ENCODE data around the gene SYCP3. TPM values are rescaled to one million over a fixed set of nuclear protein-coding genes. Genes with fewer than 3 reads are reported as not detected.

The SYCP3 gene
- total RNA-seq: under 1 TPM in 1 of 4 donors, not detected in 3; 0.60 TPM

GRCh38 chr12:101738920-101739665 is at the start of gene SYCP3:
Gene SYCP3 (minus strand): TSS chr12:101739462. CDS start chr12:101737935, 1,527 bp downstream.
- H3K36me3 ChIP-seq: peaks cover 0 to 72% (median 0%) of the 10 kb centered on the region in 3 donors
- TF ChIP-seq, protein P1, sequence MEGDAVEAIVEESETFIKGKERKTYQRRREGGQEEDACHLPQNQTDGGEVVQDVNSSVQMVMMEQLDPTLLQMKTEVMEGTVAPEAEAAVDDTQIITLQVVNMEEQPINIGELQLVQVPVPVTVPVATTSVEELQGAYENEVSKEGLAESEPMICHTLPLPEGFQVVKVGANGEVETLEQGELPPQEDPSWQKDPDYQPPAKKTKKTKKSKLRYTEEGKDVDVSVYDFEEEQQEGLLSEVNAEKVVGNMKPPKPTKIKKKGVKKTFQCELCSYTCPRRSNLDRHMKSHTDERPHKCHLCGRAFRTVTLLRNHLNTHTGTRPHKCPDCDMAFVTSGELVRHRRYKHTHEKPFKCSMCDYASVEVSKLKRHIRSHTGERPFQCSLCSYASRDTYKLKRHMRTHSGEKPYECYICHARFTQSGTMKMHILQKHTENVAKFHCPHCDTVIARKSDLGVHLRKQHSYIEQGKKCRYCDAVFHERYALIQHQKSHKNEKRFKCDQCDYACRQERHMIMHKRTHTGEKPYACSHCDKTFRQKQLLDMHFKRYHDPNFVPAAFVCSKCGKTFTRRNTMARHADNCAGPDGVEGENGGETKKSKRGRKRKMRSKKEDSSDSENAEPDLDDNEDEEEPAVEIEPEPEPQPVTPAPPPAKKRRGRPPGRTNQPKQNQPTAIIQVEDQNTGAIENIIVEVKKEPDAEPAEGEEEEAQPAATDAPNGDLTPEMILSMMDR (IDR thresholded peaks at IDR 0.05): no peak
- TF ChIP-seq EP300 (IDR thresholded peaks at IDR 0.05) (no peak), POLR2A (IDR thresholded peaks at IDR 0.05) (no peak)
- H3K4me3 ChIP-seq: no peak within 1 kb of the TSS
- peaks cover 0 to 16% (median 0%) of the 10 kb centered on the region in 4 donors for H3K4me1 ChIP-seq
- no peak for DNase-seq (ENCODE audit: low spot score in 2 of 2)
- no peaks in the 10 kb centered on the region for H3K9me3 ChIP-seq
- no peaks in the 10 kb centered on the region for H3K27me3 ChIP-seq
- WGBS, 2 donors: 98% methylated on average over 56 to 57 of the region's 57 CpGs
- no peak within 1 kb of the TSS for H3K27ac ChIP-seq

- H3K4me3 ChIP-seq: no peak overlapping the region
- H3K9me3 ChIP-seq: no peaks in the 10 kb centered on the region
- no peak for TF ChIP-seq EP300 (IDR thresholded peaks at IDR 0.05)
- no peak for TF ChIP-seq POLR2A (IDR thresholded peaks at IDR 0.05)
- TF ChIP-seq, protein P1 (IDR thresholded peaks at IDR 0.05): no peak
- H3K27me3 ChIP-seq: no peaks in the 10 kb centered on the region
- DNase-seq (ENCODE audit: low spot score in 2 of 2): no peak
- H3K27ac ChIP-seq: no peak overlapping the region
- WGBS, 2 donors: 95 to 100% methylated on average over 1 of the region's 1 CpG
- H3K36me3 ChIP-seq: peaks cover 0 to 50% (median 0%) of the 10 kb centered on the region in 3 donors
- peaks cover 0 to 5% (median 0%) of the 10 kb centered on the region in 4 donors for H3K4me1 ChIP-seq
Observed at GRCh38 chr12:101785671-101786070, 46.4 kb upstream of the SYCP3 start.

GRCh38 chr12:101784376-101784775 is 45.1 kb upstream of the SYCP3 start:
- 88 to 91% methylated on average over 1 of the region's 1 CpG for WGBS, 2 donors
- Histone ChIP-seq H3K36me3 (peaks cover 0 to 46% (median 0%) of the 10 kb centered on the region in 3 donors), H3K27me3 (no peaks in the 10 kb centered on the region), H3K4me1 (peaks cover 0 to 12% (median 0%) of the 10 kb centered on the region in 4 donors), H3K9me3 (no peaks in the 10 kb centered on the region), H3K27ac (no peak overlapping the region), H3K4me3 (no peak overlapping the region)
- no peak for DNase-seq (ENCODE audit: low spot score in 2 of 2)
- TF ChIP-seq POLR2A (IDR thresholded peaks at IDR 0.05) (no peak), EP300 (IDR thresholded peaks at IDR 0.05) (no peak)
- TF ChIP-seq, protein P1 (IDR thresholded peaks at IDR 0.05): no peak

- H3K36me3 ChIP-seq: peaks cover 0 to 43% (median 0%) of the 10 kb centered on the region in 3 donors
- no peaks in the 10 kb centered on the region for H3K9me3 ChIP-seq
Observed at GRCh38 chr12:101783838-101784237, 44.6 kb upstream of the SYCP3 start.

GRCh38 chr12:101783150-101783549 is 43.9 kb upstream of the SYCP3 start:
- no peak overlapping the region for H3K27ac ChIP-seq
- no peaks in the 10 kb centered on the region for H3K27me3 ChIP-seq
- WGBS, 2 donors: 70 to 75% methylated on average over 2 of the region's 2 CpGs
- DNase-seq (ENCODE audit: low spot score in 2 of 2): no peak
- no peak overlapping the region for H3K4me3 ChIP-seq
- no peaks in the 10 kb centered on the region for H3K9me3 ChIP-seq
- H3K36me3 ChIP-seq: peaks cover 0 to 36% (median 0%) of the 10 kb centered on the region in 3 donors
- H3K4me1 ChIP-seq: peaks cover 0 to 15% (median 0%) of the 10 kb centered on the region in 4 donors
- TF ChIP-seq EP300 (IDR thresholded peaks at IDR 0.05) (no peak), POLR2A (IDR thresholded peaks at IDR 0.05) (no peak)
- TF ChIP-seq, protein P1 (IDR thresholded peaks at IDR 0.05): no peak

More at GRCh38 chr12:101783838-101784237, 44.6 kb upstream of the SYCP3 start:
- WGBS, 2 donors: 86 to 91% methylated on average over 2 of the region's 2 CpGs
- Histone ChIP-seq H3K4me3 (no peak overlapping the region), H3K27ac (no peak overlapping the region), H3K4me1 (peaks cover 0 to 12% (median 0%) of the 10 kb centered on the region in 4 donors), H3K27me3 (no peaks in the 10 kb centered on the region)
- TF ChIP-seq POLR2A (IDR thresholded peaks at IDR 0.05) (no peak), EP300 (IDR thresholded peaks at IDR 0.05) (no peak)
- TF ChIP-seq, protein P1 (IDR thresholded peaks at IDR 0.05): no peak
- DNase-seq (ENCODE audit: low spot score in 2 of 2): no peak

Measured in tibial nerve (tissue), 4 donors.